HG02642 (cell line): ENCODE results near the gene WFIKKN2.
"Not testable (repeated sequence)": the region's sequence is repeated elsewhere in the genome, so short reads cannot be mapped to it uniquely, and the experiment has no call there.

ENCODE experiments used
- ATAC-seq: cut with Tn5 transposase; IDR thresholded peaks from one replicate; pipeline ENCODE4 v1.9.1; 2021; ENCODE audit warnings: mild to moderate bottlenecking; ENCODE audit not compliant: unreplicated experiment, poor library complexity

The WFIKKN2 gene, protein sequence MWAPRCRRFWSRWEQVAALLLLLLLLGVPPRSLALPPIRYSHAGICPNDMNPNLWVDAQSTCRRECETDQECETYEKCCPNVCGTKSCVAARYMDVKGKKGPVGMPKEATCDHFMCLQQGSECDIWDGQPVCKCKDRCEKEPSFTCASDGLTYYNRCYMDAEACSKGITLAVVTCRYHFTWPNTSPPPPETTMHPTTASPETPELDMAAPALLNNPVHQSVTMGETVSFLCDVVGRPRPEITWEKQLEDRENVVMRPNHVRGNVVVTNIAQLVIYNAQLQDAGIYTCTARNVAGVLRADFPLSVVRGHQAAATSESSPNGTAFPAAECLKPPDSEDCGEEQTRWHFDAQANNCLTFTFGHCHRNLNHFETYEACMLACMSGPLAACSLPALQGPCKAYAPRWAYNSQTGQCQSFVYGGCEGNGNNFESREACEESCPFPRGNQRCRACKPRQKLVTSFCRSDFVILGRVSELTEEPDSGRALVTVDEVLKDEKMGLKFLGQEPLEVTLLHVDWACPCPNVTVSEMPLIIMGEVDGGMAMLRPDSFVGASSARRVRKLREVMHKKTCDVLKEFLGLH

GRCh38 chr17:50835301-50836234 is at the start of gene WFIKKN2:
Gene WFIKKN2, plus strand, starts transcription at chr17:50835586. Its CDS starts 352 bp downstream, at chr17:50835938.
- ATAC-seq, result no peak

- ATAC-seq, result no peak
Observed at GRCh38 chr17:50785946-50786570, 49.3 kb upstream of the WFIKKN2 start.

GRCh38 chr17:50787106-50787505 is 48.3 kb upstream of the WFIKKN2 start:
- no peak for ATAC-seq

- no peak for ATAC-seq
Observed at GRCh38 chr17:50790618-50791017, 44.8 kb upstream of the WFIKKN2 start.

- ATAC-seq, result no peak
Observed at GRCh38 chr17:50792132-50792531, 43.3 kb upstream of the WFIKKN2 start.

GRCh38 chr17:50793007-50793406 is 42.4 kb upstream of the WFIKKN2 start:
- no peak for ATAC-seq

DNA sequence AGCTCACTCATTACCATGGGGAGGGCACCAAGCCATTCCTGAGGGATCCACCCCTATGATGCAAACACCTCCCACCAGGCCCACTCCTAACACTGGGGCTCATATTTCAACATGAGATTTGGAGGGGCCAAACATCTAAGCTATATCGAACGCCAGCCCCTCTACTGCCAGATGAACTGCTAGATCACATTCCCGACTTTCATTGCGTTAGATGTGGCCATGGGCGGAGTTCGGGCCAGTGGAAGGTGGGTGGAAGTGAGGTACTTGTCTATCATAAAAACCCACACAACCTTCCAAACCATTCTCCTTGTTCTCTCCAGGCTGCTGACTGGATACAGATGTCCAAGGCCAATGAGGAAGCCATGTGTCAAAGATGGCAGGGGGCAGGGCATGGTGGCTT is 41.0 kb upstream of the WFIKKN2 start:
- no peak for ATAC-seq

DNA sequence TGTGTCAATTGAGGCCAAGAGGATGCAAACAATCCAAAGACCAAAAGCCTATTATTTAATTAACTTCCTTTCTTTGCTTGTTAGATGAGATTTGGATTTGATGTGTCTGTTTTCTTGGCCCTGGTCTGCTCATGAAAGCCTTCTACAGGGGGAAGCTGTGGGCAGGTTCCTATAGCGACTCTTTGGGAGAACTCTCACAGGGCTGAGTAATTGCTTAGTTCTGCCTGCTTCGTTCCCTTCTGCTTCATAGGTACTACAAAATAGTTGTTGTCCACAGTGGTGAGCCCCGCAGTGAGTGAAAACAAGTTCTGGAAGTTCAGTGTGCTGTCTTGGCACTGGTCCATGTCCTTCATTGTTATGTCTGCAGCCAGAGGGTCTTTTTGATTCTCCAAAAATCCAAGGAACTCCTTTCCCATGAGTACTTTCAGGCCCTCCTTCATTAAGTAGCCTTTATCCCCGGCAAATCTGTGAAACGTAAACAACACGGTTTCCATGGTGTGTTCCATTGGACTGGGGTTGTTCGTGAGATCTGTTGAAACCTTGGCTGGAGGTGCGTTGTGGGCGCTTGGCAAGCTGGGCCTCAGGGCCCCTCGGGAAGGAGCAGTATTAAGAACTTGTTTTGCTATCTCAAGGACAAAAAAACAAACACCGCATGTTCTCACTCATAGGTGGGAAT is 38.1 kb upstream of the WFIKKN2 start:
- no peak for ATAC-seq

- ATAC-seq, result no peak
Observed at GRCh38 chr17:50798424-50799288, 36.7 kb upstream of the WFIKKN2 start.

DNA sequence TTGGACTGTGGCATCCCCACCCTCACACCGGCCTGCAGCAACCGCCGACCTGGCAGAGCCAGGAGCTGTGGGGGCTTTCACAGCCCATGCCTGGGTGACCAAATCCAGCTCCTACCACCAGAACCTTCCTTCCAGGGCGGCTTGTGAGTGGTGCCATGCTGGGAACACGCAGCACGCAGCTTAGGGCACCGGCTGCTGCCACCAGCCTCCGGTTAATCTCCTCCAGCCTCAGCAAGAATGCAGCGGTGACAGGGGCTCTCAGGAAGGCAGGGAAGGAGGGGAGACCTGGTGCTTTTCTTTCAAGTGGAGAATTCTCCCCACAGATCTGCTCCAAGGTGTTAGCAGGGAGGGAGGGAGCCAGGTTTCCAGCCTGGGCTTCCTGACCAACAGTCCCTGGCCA is 35.8 kb upstream of the WFIKKN2 start:
- ATAC-seq, result no peak

GRCh38 chr17:50800196-50800700 is 35.1 kb upstream of the WFIKKN2 start:
- no peak for ATAC-seq

DNA sequence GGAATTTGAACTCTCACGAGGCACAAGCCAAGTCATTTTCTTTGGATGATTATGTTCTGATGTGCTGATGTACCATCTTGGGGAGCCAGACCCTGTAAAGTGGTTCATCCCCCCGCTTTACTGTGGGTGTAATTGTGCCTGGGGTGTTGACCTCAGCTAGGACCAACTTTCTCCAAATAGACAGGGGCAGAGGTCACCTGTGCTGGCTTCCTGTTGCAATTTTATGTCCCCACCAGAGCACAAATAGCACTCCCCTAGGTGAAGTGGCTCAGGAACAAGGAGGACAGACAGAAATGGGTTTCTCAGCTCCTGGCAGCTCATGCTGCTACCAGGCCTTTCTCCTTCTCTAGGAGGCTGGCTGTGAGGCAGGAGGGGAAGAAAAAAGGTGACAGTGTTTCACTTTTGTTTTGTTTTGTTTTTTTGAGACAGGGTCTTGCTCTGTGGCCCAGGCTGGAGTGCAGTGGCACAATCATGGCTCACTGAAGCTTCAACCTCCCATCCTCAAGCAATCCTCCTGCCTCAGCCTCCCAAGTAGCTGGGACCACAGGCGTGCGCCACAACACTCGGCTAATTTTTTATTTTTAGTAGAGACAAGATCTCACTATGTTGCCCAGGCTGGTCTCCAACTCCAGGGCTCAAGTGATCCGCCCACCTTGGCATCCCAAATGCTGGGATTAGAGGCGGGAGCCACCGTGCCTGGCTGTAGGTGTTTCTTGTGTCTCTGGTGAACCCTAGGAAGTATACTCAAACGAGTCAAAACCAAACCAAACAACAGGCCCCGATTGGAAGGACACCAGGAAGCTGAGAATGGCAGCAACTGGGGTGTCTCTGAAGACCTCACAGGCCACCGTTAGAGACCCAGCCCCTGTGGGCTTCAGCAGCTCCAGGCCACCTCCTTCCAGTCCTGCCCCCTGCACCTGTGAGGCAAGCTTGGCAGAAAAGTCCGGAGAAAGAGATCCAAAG is 32.5 kb upstream of the WFIKKN2 start:
- no peak for ATAC-seq

GRCh38 chr17:50803676-50804075 is 31.7 kb upstream of the WFIKKN2 start:
- ATAC-seq, result no peak

DNA sequence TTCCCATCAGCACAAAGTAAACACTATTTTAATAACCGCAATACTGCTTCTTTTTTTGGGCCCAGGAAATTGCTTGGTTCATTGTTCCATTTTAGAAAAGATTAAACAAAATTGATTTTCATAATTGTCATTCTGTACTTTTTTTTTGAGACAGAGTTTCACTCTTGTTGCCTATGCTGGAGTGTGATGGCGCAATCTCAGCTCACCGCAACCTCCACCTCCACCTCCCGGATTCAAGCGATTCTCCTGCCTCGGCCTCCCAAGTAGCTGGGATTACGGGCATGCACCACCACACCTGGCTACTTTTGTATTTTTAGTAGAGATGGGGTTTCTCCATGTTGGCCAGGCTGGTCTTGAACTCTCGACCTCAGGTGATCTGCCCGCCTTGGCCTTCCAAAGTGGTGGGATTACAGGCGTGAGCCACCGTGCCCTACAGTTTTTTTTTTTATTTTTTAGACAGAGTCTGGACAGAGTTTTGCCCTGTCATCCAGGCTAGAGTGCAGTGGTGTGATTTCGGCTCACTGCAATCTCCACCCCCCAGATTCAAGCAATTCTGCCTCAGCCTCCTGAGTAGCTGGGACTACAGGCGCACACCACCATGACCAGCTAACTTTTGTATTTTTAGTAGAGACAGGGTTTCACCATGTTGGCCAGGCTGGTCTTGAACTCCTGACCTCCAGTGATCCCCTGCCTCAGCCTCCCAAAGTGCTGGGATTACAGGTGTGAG is 30.5 kb upstream of the WFIKKN2 start:
- not testable (repeated sequence) for ATAC-seq

- ATAC-seq, result no peak
Observed at GRCh38 chr17:50805486-50805885, 29.9 kb upstream of the WFIKKN2 start.

- ATAC-seq, result no peak
Observed at GRCh38 chr17:50806141-50806643, 29.2 kb upstream of the WFIKKN2 start.

DNA sequence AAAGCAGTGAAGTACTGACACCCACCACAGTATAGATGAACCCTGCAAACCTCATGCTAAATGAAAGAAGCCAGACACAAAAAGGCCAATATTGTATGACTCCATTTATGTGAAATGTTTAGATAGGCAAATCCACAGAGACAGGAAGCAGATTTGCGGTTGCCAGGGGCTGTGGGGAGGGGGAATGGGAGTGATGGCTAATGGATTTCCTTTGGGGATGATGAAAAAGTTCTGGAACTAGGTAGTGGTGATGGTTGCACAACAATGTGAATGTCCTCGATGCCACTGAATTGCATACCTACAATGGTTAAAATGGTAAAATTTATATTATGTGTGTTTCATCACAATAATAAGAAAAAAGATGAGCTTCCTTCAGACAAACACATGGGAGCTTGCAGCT is 28.4 kb upstream of the WFIKKN2 start:
- no peak for ATAC-seq
